HG02571 (cell line): ENCODE data around the gene P2RY2.
"Not testable (repeated sequence)": the region's sequence is repeated elsewhere in the genome, so short reads cannot be mapped to it uniquely, and the experiment has no call there.

ENCODE experiments used
- ATAC-seq: cut with Tn5 transposase; IDR thresholded peaks from one replicate; pipeline ENCODE4 v1.9.1; 2021; ENCODE audit warnings: mild to moderate bottlenecking, moderate library complexity; ENCODE audit not compliant: unreplicated experiment

The P2RY2 gene

DNA sequence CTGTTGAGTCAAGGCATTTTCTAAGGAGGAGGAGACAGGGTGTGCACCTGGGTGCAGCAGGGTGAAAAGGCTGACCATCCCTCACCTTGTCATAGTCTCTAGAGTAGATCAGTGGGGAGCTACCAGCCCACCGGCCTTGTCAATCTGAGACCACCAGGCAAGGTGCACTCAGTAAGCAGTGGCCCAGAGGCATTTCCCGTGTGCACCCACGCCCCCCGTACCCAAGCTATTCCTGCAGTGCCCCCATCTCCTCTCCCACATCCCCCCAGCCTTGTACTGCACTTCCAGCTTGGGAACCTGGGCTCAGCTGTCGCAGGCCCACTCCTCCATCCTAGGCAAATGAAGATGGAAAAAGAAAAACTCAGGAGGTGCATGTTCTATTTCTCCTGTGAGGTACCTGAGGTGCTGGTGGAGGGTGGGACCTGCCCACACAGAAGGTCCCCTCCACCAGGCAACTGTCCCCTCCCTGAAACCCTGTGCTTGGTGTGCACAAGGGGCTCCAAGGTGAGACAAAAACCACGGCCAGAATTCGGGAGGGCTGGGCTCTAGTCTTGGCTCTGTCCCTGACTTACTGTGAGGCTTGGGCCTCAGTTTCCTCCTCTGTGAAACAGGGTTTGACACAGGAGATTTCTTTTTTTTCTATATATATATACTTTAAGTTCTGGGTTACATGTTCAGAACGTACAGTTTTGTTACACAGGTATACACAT is 8.4 kb downstream of the P2RY2 start:
- ATAC-seq, result no peak

DNA sequence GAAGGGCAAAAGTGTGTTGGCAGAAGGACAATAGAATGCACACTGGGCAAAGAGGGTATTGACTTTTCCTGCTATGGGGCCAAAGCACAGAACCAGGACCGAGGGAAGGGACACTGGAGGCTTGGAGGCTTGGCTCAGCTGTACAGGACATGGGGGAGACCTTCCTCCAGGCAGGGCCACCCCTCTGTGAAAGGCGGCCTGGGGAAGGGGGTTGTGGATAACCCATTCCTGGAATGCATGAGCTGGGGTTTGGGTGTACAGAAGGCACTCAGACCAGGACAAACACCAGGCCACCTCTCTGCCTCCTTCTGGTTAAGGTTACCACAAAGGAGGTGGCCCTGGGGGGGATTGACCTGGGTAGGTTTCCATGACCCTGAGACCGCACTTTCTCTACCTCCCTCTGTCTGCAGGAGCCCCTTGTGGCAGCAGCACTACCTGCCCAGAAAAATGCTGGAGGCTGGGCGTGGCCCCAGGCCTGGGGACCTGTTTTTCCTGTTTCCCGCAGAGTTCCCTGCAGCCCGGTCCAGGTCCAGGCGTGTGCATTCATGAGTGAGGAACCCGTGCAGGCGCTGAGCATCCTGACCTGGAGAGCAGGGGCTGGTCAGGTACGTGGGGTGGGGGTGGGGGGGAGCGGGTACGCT is 9.6 kb downstream of the P2RY2 start:
- ATAC-seq, result no peak

DNA sequence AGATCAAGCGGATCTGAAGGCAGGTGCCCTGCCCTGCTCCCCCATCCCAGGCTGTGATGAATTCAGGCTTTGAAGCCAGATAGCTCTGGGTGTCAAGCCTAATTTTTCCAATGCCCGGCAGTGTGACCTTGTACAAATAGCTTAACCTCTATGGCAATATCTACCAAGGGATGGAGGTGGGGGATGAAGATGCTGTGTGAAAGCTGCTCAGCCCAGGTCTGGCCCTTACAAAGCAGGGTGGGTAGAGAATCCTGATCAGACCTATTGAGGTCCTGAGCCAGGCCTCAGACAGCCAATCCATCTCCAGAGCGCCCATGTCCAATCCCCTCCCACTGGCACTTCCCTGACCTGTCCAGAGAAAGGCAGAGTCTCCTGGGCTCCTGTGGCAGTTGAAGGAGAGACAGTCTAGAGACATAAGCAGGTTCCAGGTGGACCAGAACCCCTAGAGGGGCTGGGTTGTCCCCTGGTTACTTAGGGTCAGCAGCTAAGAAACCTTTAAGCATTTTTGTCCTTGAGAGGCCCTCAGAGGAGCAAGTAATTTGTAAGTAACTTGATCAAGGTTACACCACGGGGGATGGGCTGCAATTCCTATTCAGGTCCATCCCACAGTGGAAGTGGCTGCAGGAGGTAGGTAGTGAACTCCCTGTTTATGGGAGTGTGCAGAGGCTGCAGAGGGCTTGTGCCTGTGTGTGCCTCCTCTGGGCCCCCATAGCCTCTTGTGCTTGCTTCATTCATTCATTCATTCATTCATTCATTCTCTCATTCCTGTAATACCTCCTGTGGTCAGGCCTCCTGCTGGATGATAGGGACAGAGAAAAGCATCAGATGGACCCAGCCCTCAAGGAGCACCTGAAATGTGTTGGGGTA is 10.4 kb downstream of the P2RY2 start:
- ATAC-seq, result no peak

DNA sequence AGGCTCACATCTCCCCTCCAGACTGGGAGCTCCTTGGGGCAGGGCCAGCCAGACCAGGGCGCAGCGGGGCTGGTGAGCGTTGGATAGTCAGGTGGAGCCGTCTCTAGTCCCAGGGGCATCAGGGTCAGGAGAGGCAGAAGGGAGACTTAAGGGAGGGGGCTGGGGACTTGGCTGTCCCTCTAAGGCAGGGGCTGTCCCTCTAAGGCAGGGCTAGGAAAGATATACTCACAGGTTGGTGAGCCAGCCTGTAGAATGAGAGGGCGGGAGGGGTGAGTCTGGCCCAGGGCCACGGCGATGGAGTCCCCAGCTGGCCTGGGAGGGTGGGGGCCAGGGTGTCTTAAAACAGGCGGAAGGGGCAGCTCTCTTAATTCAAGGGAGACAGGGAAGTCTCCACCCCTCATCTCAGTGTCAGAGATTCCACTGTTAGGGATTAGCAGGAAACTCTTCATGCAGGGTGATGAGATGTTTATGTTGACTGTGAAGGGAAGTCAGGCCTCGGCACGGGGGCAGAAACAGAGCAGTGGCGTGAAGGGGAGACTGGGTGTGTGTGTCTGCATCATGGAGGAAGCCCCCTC is 11.3 kb downstream of the P2RY2 start:
- ATAC-seq, result no peak

DNA sequence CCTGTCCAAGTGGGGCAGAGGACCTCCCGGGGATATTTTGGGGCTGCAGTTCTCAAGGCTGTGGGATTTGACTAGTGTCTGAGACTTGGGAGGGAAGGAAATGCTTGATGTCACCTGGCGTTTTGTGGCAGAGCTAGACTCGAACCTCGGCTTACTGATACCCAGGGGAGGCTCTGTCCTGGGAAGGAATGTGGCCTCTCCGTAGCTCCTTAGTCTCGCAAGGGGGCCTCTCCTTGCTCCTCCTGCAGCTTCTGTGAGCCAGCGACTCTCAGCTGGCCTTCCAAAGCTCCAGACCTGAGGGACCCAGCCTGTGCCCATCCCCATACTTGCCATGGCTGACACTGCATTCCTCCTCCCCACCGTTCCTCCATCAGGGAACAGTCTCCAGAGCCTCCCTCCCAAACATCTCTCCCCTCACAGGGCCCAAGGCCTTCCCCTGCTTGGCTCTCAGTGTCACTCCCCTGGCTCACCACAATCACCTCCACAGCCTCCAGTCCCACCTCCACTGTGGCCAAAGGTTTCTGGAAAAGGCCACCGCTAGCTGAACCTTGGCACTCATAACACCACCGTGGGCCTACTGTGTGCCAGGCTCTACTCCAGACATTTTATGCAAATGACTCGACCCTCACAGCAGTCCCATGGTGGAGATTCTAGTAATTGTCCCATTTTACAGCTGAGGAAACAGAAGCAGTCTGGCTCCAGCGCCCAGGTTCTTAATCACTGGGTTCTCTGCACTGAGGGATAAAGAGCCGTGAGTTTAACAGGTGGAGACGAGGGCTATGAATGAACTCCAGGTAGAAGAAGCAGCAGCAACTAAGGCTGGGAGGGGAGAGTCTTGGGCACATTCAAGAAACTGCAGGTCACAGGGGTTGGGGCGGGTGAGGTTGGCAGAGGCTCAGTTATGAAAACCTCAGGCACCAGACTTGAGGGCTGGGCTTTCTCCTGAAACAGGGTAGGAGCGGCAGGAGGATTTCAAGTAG is 12.1 kb downstream of the P2RY2 start:
- no peak for ATAC-seq

DNA sequence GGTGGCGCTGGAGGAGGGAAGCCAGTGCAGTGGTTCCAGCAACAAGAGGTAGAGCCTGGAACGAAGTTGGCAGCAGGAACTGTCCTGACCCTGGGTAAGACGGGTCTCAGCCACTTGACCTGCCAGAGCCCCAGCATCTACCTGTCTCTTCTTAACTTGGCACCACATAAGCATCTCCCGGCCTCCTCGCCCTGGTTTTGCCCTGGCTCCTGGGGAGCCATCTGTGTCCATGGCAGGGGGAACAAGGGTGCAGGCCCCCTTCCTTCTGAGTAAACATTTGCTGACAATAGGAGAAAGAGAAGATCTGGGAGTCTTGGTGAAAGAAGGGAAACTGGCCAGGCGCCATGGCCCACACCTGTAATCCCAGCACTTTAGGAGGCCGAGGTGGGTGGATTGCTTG is 12.8 kb downstream of the P2RY2 start:
- no peak for ATAC-seq

DNA sequence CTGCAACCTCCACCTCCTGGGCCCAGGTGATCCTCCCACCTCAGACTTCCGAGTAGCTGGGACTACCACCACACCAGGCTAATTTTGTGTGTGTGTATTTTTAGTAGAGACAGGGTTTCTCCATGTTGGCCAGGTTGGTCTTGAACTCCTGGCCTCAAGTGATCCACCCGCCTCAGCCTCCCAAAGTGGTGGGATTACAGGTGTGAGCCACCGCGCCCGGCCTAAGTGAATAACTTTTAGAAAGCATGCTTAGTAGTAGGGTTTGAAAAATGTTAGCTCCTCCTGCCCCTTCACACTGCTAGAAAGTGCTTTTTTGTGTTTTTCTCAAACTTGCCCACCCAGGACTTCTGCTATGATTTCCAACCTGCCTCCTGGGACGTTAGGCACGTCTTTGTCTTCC is 14.4 kb downstream of the P2RY2 start:
- ATAC-seq, result not testable (repeated sequence)

DNA sequence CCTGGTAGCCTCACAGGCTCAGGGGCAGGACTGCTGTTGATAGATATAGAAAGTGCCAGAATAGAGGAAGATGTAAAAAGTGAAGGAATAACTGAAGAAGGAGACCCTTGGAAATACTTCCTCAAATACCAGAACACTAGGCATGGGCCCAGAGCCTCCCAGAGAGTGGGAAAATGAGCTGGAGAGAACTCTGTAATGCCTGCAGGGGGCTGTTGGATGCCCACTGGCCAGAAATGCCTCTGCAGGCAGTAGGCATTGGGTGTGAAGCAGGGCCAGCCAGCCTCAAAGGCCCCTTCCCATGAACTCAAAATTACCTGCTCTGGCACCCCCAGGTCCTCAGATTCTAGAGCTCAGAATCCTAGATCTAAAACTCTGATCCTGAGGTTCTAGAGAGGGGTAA is 15.1 kb downstream of the P2RY2 start:
- no peak for ATAC-seq

DNA sequence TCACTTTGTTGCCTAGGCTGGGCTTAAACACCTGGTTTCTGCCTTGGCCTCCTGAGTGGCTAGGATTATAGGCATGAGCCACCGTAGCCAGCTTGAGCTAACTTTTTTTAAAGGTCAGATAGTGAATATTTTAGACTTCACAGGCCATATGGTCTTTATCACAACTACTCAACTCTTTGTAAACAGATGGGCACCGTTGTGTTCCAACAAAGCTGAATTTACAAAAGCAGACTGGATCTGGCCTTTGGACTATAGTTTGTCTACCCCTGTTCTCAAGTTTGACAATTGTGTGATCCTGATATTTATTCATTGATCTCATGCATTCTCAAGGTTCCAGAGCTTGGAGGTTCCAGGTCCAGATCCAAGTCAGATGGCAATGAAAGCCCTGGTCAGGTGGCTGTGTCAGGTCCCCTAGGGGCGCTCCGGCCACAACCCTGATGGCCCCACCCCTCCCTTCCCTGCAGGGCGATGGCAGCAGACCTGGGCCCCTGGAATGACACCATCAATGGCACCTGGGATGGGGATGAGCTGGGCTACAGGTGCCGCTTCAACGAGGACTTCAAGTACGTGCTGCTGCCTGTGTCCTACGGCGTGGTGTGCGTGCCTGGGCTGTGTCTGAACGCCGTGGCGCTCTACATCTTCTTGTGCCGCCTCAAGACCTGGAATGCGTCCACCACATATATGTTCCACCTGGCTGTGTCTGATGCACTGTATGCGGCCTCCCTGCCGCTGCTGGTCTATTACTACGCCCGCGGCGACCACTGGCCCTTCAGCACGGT is 15.8 kb downstream of the P2RY2 start:
- ATAC-seq, result no peak

DNA sequence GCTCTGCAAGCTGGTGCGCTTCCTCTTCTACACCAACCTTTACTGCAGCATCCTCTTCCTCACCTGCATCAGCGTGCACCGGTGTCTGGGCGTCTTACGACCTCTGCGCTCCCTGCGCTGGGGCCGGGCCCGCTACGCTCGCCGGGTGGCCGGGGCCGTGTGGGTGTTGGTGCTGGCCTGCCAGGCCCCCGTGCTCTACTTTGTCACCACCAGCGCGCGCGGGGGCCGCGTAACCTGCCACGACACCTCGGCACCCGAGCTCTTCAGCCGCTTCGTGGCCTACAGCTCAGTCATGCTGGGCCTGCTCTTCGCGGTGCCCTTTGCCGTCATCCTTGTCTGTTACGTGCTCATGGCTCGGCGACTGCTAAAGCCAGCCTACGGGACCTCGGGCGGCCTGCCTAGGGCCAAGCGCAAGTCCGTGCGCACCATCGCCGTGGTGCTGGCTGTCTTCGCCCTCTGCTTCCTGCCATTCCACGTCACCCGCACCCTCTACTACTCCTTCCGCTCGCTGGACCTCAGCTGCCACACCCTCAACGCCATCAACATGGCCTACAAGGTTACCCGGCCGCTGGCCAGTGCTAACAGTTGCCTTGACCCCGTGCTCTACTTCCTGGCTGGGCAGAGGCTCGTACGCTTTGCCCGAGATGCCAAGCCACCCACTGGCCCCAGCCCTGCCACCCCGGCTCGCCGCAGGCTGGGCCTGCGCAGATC is 16.5 kb downstream of the P2RY2 start:
- ATAC-seq, result no peak

DNA sequence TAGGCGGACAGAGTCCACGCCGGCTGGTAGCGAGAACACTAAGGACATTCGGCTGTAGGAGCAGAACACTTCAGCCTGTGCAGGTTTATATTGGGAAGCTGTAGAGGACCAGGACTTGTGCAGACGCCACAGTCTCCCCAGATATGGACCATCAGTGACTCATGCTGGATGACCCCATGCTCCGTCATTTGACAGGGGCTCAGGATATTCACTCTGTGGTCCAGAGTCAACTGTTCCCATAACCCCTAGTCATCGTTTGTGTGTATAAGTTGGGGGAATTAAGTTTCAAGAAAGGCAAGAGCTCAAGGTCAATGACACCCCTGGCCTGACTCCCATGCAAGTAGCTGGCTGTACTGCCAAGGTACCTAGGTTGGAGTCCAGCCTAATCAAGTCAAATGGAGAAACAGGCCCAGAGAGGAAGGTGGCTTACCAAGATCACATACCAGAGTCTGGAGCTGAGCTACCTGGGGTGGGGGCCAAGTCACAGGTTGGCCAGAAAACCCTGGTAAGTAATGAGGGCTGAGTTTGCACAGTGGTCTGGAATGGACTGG is 17.2 kb downstream of the P2RY2 start:
- ATAC-seq, result no peak

DNA sequence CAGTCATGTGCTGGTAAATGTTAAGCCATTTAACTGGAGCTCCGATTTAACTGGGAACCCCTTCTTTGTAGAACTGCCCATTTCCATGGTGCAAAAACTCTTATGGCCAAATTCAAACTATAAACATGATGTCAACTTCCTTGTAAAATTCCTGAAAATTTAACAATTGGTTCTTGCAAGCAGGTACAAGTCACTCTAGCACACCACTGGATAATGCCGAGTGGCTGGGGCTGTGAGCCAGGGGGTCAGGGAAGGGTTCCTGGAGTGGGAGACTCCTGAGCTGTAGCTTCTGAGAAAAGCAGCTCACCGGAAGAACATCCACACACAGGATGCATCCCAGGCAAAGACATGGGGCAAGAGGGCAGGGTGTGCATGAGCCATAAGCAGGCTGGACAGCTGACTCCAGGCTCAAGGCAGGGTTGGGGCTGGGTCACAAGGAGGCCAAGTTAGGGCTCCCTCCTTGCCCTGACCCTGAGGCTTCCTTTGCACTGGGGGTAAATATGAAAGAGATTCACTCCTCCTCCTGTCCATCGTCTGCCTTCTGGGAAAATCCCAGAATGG is 18.2 kb downstream of the P2RY2 start:
- ATAC-seq, result no peak

DNA sequence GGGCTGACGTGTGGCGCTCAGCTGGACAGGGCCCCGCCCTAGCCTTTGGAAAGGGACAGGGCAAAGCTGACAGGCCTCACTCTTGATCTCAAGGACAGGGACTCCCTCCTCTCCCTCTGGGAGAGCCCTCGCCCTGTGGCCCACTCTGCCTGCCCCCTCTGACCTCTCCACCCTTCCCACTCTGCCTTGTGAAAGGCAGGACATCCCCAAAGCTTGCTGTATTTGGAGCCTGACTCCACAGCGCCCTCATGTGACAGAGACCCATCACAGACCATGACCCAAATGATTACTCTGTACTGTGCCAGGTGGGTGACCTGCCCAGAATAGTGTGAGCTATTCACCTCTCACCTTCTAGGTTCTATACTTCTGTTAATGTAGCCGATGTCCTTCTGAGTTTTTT is 18.8 kb downstream of the P2RY2 start:
- no peak for ATAC-seq

DNA sequence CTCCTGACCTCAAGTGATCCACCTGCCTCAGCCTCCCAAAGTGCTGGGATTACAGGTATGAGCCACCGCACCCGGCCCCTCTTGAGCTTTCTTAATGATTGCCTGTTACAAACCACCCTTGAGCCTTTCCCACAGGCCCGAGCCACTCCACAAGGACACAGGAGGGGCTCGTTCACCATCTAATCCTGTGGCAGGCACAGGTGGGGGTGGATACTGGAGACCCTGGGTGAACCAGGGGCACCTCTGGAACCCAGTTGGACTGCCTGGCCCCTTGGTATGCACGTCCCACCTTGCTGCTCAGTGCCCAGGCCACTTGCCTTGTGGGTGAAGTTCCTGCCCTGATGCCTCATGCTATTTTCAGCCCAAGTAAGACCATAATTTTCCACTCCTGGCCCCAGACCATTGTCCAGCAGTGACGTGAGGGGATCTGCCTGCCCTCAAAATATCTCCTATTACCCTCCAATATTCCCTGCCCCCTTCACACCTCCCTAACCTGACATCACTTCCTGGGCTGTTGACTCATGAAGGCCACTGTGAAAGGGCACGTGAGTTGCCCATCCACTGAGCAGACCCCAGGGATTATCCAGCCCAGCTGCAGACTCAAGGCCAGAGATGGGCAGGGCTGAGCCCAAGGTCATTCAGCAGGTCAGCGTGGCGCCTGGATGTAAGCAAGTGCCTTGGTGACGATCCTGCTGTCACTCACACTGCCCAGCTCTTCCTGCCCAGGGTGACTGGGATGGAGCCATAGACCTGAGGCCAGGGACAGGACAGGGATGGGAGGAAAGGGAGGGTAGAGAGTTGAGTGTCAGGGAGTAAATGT is 19.6 kb downstream of the P2RY2 start:
- no peak for ATAC-seq

DNA sequence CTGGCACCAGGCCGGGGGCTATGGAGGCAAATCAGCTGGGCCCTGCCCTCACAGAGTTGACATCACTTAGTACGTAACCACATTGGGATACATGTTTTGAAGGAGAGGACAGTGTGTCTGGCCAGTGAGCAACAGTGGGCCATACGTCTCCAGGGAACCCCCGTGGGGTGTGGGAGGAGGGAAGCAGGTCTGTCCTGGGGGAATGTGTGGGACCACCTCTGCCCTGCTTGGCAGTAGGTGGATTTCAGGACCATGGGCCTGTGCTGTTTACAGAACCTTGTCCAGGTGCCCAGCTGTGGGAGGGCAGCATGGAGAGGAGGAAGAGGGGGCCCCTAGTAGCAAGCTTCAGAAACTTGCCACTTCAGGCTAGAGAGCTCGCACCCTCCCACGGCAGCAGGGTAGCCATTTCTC is 21.0 kb downstream of the P2RY2 start:
- no peak for ATAC-seq

DNA sequence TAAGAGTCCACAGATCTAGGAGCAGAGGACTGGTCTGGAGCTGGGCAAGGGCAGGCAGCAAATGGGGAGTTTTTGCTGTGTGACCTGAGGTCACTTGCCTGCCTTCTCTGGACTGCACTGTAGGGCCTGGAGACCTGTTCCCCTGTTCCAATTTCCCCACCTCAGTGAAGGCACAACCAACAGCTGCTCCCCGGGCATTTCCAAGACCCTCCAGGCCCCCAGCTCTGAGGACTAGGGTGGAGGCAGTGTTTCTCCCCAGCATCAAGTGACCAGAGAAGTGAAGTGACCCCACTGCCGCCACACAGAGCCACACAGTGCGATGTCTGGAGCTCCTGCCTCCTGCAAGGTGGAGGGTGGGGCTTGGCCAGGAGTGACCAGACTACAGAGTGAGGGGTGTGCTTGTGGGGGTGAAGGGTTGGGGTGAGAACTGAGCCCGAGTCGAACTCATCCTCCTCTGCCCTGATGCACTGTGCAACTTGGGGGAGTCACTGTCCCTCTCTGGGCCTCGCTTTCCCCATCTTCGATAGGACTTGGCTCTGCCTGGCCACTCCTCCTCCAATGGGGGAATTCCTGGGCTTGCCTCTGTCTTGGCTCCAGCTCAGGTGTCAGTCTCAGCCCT is 21.6 kb downstream of the P2RY2 start:
- no peak for ATAC-seq

DNA sequence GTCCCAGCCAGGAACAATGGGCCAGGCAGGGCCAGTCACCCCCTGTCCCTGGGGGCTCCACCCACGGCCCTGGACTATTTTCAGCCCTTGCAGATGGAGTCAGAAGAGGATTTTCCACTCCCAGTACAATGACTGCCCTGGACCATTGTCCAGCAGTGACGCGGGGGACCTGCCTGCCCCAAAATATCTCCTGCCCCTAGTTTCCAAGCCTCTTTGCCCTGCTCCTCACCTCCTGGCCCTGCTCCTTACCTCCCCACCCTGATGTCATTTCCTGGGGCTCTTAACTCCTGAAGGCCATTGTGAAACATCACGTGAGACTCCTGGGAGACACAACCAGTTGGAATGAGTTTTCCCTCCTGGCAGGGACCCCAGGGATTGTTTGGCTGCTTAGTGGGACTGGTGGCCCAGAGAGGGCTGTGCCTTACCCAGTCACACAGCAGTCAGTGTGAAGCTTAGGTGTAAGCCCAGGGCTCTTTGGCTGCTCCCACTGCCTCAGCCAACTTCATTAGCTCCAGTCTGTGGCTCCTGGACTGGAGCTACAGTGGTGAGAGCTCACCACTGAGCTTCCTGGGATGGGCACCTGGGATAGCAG is 22.2 kb downstream of the P2RY2 start:
- ATAC-seq, result no peak
